ENCODE data around the gene IFITM10. TPM values are rescaled to one million over a fixed set of nuclear protein-coding genes. Genes with fewer than 3 reads are reported as not detected.
A peak's percentile ranks its signal among the peaks of the same experiment; 100 is the strongest.

The IFITM10 gene
- total RNA-seq, 4 donors from 2014 or later, result 0.88 to 6.3 (median 2.4) TPM

DNA sequence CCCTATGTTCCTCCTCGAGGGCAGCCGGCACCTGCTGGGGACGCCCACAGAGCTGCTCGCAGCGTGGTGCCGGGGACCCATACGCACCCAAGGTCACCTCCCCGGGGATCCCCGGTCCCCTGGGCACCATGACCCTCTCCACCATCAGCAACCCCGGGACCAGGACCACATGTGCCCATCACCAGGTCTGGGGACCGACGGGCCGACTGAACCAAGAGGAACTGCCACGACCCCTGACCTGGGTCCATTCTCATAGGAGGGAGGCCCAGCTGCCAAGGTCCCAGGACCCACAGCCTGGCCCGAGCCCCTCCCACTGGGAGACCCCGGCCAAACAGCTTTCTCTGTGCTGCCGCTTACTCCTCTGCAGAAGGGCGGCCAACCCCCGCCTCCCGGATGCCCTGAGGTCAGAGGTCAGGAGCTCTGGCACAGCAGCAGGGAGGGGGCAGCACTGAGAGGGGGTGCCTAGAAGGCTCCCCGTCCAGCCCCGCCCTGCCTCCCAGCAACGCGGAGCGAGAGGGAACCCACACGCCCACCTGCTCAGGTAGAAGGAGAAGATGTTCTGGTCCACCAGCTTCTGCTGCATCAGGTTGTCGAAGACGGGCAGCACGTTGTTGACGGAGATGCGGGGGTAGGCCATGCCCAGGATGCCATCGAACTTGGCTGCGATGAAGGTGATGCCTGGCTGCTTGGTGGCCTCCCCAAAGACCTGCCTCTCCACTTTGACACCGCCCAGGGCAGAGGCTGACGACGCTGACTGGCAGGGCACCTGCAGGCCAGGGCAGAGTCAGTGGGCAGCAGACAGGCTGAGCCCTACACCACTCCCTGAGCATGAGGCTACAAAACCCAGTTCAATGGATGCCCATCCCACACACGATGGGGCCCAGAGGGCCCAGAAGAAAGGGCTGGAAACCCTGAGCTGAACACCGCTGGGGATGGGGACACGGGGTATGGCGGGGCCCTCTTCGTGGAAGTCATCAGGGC lies 6.7 kb upstream of the IFITM10 start:
- no peak for DNase-seq
- Histone ChIP-seq H3K36me3 (peaks cover 51 to 99% (median 58%) of the 10 kb centered on the region in 3 donors), H3K27me3 (no peaks in the 10 kb centered on the region), H3K27ac (peak overlapping the region in 2 of 4 donors; percentile 28 to 96), H3K9me3 (no peaks in the 10 kb centered on the region), H3K4me1 (peaks cover 44 to 90% (median 55%) of the 10 kb centered on the region in 3 donors), H3K4me3 (no peak overlapping the region)
- intact Hi-C loops (cut with DNase I), result no loop called here
- WGBS, 2 donors, result no CpG with 5 or more reads among the region's 41 CpGs
- no peak for TF ChIP-seq POLR2A (IDR thresholded peaks at IDR 0.05)
- TF ChIP-seq CTCF (IDR thresholded peaks at IDR 0.05), result no peak

DNA sequence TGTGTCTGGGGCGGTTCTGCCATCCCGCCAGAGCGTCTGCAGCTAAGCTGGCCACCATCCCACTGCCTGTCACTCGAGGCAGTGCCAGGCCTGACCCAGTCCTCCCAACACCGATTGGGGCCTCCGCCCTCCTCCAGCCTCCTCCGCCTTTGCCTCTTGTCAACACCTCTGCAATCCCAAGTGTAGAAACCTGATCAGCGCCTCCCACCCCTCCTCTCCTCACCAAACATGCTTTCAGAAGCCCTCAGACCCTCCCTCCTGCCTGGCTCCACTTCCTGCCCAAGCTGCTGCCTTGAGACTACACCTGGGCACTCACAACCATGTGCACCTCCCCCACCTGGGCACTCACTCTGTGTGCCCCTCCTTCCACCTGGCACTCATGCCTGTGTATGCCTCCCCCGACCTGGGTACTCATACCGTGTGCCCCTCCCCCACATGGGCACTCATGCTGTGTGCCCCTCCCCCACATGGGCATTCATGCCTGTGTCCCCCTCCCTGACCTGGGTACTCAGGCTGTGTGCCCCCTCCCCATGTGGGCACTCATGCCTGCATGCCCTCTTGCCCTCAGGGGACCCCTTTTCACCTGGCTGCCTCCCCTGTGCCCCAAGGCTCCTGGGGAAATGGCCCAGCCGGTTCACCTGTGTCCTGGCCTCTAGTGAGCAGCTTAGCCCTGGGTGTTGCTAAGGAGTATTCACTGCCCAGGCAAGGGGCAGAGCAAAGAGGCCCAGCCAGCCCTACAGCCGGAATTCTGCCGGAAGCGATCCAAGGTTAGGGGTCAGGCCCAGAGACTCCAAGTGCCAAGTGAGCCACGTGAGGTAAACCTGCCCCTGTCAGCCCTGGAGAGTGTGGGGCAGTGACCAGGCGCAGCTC lies 5.5 kb upstream of the IFITM10 start:
- Histone ChIP-seq H3K27me3 (no peaks in the 10 kb centered on the region), H3K4me3 (no peak overlapping the region), H3K9me3 (no peaks in the 10 kb centered on the region), H3K4me1 (peaks cover 39 to 90% (median 53%) of the 10 kb centered on the region in 3 donors), H3K36me3 (peaks cover 45 to 94% (median 56%) of the 10 kb centered on the region in 3 donors), H3K27ac (peak overlapping the region in 2 of 4 donors; percentile 15 to 39)
- intact Hi-C loops (cut with DNase I), result no loop called here
- DNase-seq, result no peak
- 45 to 62% methylated on average over 10 of the region's 16 CpGs for WGBS, 2 donors
- no peak for TF ChIP-seq POLR2A (IDR thresholded peaks at IDR 0.05)
- TF ChIP-seq CTCF (IDR thresholded peaks at IDR 0.05), result no peak

- 64 to 83% methylated on average over 6 to 8 of the region's 9 CpGs for WGBS, 2 donors
- intact Hi-C loops (cut with DNase I), result no loop called here
These were observed 4.9 kb upstream of the IFITM10 start for GRCh38 chr11:1755344-1755691.

DNA sequence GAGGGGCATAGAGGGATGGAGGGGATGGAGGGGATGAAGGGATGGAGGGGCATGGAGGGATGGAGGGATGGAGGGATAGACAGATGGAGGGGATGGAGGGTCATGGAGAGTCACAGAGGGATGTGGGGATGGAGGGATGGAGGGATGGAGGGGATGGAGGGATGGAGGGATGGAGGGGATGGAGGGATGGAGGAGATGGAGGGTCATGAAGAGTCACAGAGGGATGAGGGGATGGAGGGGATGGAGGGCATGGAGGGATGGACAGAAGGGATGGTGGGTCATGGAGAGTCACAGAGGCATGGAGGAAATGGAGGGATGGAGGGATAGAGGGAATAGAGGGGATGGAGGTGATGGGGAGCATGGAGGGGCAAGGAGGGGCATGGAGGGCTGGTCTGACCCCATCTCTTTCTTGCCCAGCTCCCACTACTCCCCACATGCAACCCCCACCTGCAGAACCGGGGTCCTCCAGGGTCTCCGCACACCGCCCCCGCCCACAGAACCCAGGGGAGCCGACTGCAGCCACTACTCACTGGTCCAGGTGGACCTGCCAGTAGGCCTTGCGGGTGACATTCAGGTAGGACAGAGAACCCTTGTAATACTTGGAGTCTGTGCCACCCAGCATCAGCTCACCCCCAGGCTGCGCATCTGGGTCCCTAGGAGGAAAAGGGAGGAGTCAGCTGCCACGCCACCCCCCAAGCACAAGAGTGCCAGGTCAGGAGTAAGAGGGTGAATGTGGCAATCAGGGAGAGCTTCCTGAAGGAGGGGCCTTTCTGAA lies 4.2 kb upstream of the IFITM10 start:
- H3K27ac ChIP-seq, result no peak overlapping the region
- peaks cover 44 to 81% (median 44%) of the 10 kb centered on the region in 3 donors for H3K36me3 ChIP-seq
- peaks cover 31 to 90% (median 49%) of the 10 kb centered on the region in 3 donors for H3K4me1 ChIP-seq
- TF ChIP-seq POLR2A (IDR thresholded peaks at IDR 0.05) (no peak), CTCF (IDR thresholded peaks at IDR 0.05) (no peak)
- 67 to 94% methylated on average over 1 to 5 of the region's 8 CpGs for WGBS, 2 donors
- intact Hi-C loops (cut with DNase I), result no loop called here
- H3K9me3 ChIP-seq, result no peaks in the 10 kb centered on the region
- no peak overlapping the region for H3K4me3 ChIP-seq
- H3K27me3 ChIP-seq, result peaks cover 0 to 10% (median 0%) of the 10 kb centered on the region in 4 donors
- no peak for DNase-seq

More at GRCh38 chr11:1755344-1755691, 4.9 kb upstream of the IFITM10 start:
- Histone ChIP-seq H3K36me3 (peaks cover 44 to 88% (median 50%) of the 10 kb centered on the region in 3 donors), H3K27me3 (peaks cover 0 to 3% (median 0%) of the 10 kb centered on the region in 4 donors), H3K4me1 (peaks cover 36 to 90% (median 54%) of the 10 kb centered on the region in 3 donors), H3K9me3 (no peaks in the 10 kb centered on the region), H3K27ac (no peak overlapping the region), H3K4me3 (no peak overlapping the region)
- DNase-seq, result no peak
- TF ChIP-seq POLR2A (IDR thresholded peaks at IDR 0.05) (no peak), CTCF (IDR thresholded peaks at IDR 0.05) (no peak)
